H9 (cell line): ENCODE measurements around the gene CACNA1D. TPM values are rescaled to one million over a fixed set of nuclear protein-coding genes. Genes with fewer than 3 reads are reported as not detected.

Experiments
- DNase-seq: peaks from one replicate; pipeline ENCODE4 v3.0.0-alpha.2; 2017
- H2AFZ ChIP-seq: one replicate; pipeline ENCODE4 v1.6.1; 2013; ENCODE audit warnings: mild to moderate bottlenecking, low read length, control low read depth, moderate library complexity
- H2AK5ac ChIP-seq: 2 replicates; pipeline ENCODE4 v1.6.1; 2013; ENCODE audit warnings: low read length, control low read depth, mixed read lengths; ENCODE audit not compliant: insufficient read length
- H2BK120ac ChIP-seq: one replicate; pipeline ENCODE4 v1.6.1; 2013; ENCODE audit warnings: low read depth, mild to moderate bottlenecking, low read length, control low read depth, inconsistent platforms; ENCODE audit not compliant: poor library complexity, severe bottlenecking
- H2BK12ac ChIP-seq: 2 replicates; pipeline ENCODE4 v1.6.1; 2013; ENCODE audit warnings: low read length, control low read depth, mixed read lengths, low read depth; ENCODE audit not compliant: insufficient read length
- H2BK15ac ChIP-seq: 2 replicates; pipeline ENCODE4 v1.6.1; 2013; ENCODE audit warnings: low read depth, low read length, control low read depth
- H2BK20ac ChIP-seq: one replicate; pipeline ENCODE4 v1.6.1; 2013; ENCODE audit warnings: low read depth, mild to moderate bottlenecking, low read length, control low read depth, inconsistent platforms; ENCODE audit not compliant: poor library complexity, severe bottlenecking
- H2BK5ac ChIP-seq: 2 replicates; pipeline ENCODE4 v1.6.1; 2013; ENCODE audit warnings: low read length, control low read depth, mixed read lengths; ENCODE audit not compliant: insufficient read length
- H3K14ac ChIP-seq: 2 replicates; pipeline ENCODE4 v1.6.1; 2013; ENCODE audit warnings: low read length, control low read depth; ENCODE audit not compliant: insufficient read depth
- H3K18ac ChIP-seq: 2 replicates; pipeline ENCODE4 v1.6.1; 2013; ENCODE audit warnings: low read depth, mild to moderate bottlenecking, mixed read lengths, low read length, control low read depth; ENCODE audit not compliant: insufficient read length
- H3K23ac ChIP-seq: 2 replicates; pipeline ENCODE4 v1.6.1; 2013; ENCODE audit warnings: low read length, control low read depth, mixed read lengths, low read depth; ENCODE audit not compliant: insufficient read length
- H3K23me2 ChIP-seq: 2 replicates; pipeline ENCODE4 v1.6.1; 2013; ENCODE audit warnings: low read depth, mild to moderate bottlenecking, mixed read lengths, low read length, control low read depth; ENCODE audit not compliant: insufficient read length, poor library complexity, severe bottlenecking
- H3K27ac ChIP-seq: 2 replicates; pipeline ENCODE4 v1.5.1; 2013; ENCODE audit warnings: low read length, control low read depth, mixed read lengths, low read depth; ENCODE audit not compliant: insufficient read length
- H3K27me3 ChIP-seq: 2 replicates; pipeline ENCODE4 v1.6.1; 2013; ENCODE audit warnings: low read length, control low read depth, inconsistent platforms; ENCODE audit not compliant: insufficient read depth
- H3K4ac ChIP-seq: 2 replicates; pipeline ENCODE4 v1.6.1; 2013; ENCODE audit warnings: low read depth, mild to moderate bottlenecking, control low read depth, inconsistent platforms, low read length, moderate library complexity
- H3K4me1 ChIP-seq: 2 replicates; pipeline ENCODE4 v1.6.1; 2013; ENCODE audit warnings: low read length, control low read depth, inconsistent platforms; ENCODE audit not compliant: insufficient read depth
- H3K4me2 ChIP-seq: 2 replicates; pipeline ENCODE4 v1.6.1; 2013; ENCODE audit warnings: low read length, control low read depth, mixed read lengths; ENCODE audit not compliant: insufficient read length, insufficient read depth
- H3K56ac ChIP-seq: 2 replicates; pipeline ENCODE4 v1.6.1; 2013; ENCODE audit warnings: low read depth, mild to moderate bottlenecking, mixed read lengths, low read length, control low read depth; ENCODE audit not compliant: insufficient read length
- H3K79me1 ChIP-seq: 2 replicates; pipeline ENCODE4 v1.6.1; 2013; ENCODE audit warnings: low read depth, mild to moderate bottlenecking, moderate library complexity, low read length, control low read depth, inconsistent platforms; ENCODE audit not compliant: insufficient read depth, poor library complexity, severe bottlenecking
- H3K79me2 ChIP-seq: 2 replicates; pipeline ENCODE4 v1.6.1; 2013; ENCODE audit warnings: low read length, control low read depth, inconsistent platforms; ENCODE audit not compliant: insufficient read depth
- H3K9ac ChIP-seq: 2 replicates; pipeline ENCODE4 v1.6.1; 2013; ENCODE audit warnings: low read length, control low read depth, mixed read lengths; ENCODE audit not compliant: insufficient read length; ENCODE audit errors: extremely low read depth
- H3K9me3 ChIP-seq: one replicate; pipeline ENCODE4 v1.6.1; 2013; ENCODE audit warnings: low read depth, low read length, inconsistent platforms; ENCODE audit not compliant: control insufficient read depth
- H3T11ph ChIP-seq: one replicate; pipeline ENCODE4 v1.6.1; 2013; ENCODE audit warnings: mild to moderate bottlenecking, low read length, control low read depth, inconsistent platforms
- H4K20me1 ChIP-seq: one replicate; pipeline ENCODE4 v1.6.1; 2013; ENCODE audit not compliant: control insufficient read depth, insufficient read length, insufficient read depth
- H4K5ac ChIP-seq: 2 replicates; pipeline ENCODE4 v1.6.1; 2013; ENCODE audit warnings: low read depth, mild to moderate bottlenecking, mixed read lengths, low read length, control low read depth; ENCODE audit not compliant: insufficient read length
- H4K8ac ChIP-seq: replicated peaks from 2 replicates; pipeline ENCODE4 v1.6.1; 2013; ENCODE audit warnings: low read length, control low read depth, mixed read lengths, low read depth; ENCODE audit not compliant: insufficient read length
- H4K91ac ChIP-seq: 2 replicates; pipeline ENCODE4 v1.6.1; 2013; ENCODE audit warnings: low read depth, mild to moderate bottlenecking, moderate library complexity, mixed read lengths, low read length, control low read depth; ENCODE audit not compliant: insufficient read length
- H3K27ac Mint-ChIP-seq, 3 experiments: 2 replicates in 2 of 3; 3 replicates in 1 of 3; pipeline ENCODE4 v1.8.0; 2020 to 2021; ENCODE audit warnings: mixed read lengths in 3 of 3, mild to moderate bottlenecking in 1 of 3, moderate library complexity in 1 of 3
- H3K27me3 Mint-ChIP-seq: 2 replicates; pipeline ENCODE4 v1.8.0; 2021; ENCODE audit warnings: low read depth, mild to moderate bottlenecking, moderate library complexity, mixed read lengths
- H3K36me3 Mint-ChIP-seq, 3 experiments: 2 replicates in 2 of 3; 3 replicates in 1 of 3; pipeline ENCODE4 v1.8.0; 2020 to 2021; ENCODE audit warnings: low read depth in 3 of 3, mixed read lengths in 3 of 3; ENCODE audit not compliant: insufficient read depth in 1 of 3
- H3K4me1 Mint-ChIP-seq, 2 experiments: 2 replicates each; pipeline ENCODE4 v1.8.0; 2020; ENCODE audit warnings: mixed read lengths in 2 of 2
- H3K4me3 Mint-ChIP-seq, 2 experiments: 2 replicates in 1 of 2; 3 replicates in 1 of 2; pipeline ENCODE4 v1.8.0; 2020 to 2021; ENCODE audit warnings: mild to moderate bottlenecking in 2 of 2, mixed read lengths in 2 of 2, moderate library complexity in 1 of 2
- H3K9me3 Mint-ChIP-seq, 2 experiments: 2 replicates in 1 of 2; 3 replicates in 1 of 2; pipeline ENCODE4 v1.8.0; 2020; ENCODE audit warnings: mild to moderate bottlenecking in 2 of 2, mixed read lengths in 2 of 2, moderate library complexity in 1 of 2
- WGBS: extraction: QIAGEN DNeasy Blood & Tissue Kit; methylation state at CpG from one replicate; pipeline ENCODE4 v1.1.7; 2013; ENCODE audit warnings: missing lambda C conversion rate, low lambda C conversion rate, mixed read lengths; ENCODE audit not compliant: insufficient read length; ENCODE audit errors: extremely low coverage; 5-methylcytosine and 5-hydroxymethylcytosine counted together
- total RNA-seq: library from RNA; stranded (reverse); gene quantifications from 2 replicates; pipeline ENCODE4 v1.2.1, GENCODE V29; 2021
- TF ChIP-seq, protein P1 (sequence below): fragments of 200-600 bp; sonication (generic); conservative IDR thresholded peaks from 3 replicates; pipeline ENCODE4 v1.8.0; 2021; ENCODE audit warnings: antibody characterized with exemption, mild to moderate bottlenecking

Gene CACNA1D
- total RNA-seq, 1 experiment from 2014 or later: 3.5 TPM

DNA sequence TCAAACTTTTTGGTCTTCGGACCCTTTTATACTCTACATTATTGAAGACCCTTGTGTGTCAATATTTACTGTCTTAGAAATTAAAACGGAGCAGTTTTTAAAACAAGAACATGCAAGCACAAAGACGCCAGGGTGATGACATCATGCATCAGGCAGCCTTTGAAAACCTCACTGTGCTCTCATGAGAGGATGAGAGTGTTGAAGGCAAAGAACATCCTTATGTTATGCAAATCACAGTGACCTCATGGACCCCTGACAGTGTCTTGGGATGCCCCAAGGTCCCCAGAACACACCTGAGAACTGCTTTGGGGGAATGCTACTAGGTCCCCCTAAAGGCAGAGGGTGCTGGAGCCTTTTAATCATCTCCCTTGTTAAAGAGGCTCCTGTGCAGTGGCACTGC, 300.2 kb downstream of the CACNA1D start:
- no peaks in the 10 kb centered on the region for H4K20me1 ChIP-seq
- no peak overlapping the region for H3K23ac ChIP-seq
- Mint-ChIP-seq H3K36me3 (no peaks in the 10 kb centered on the region), H3K4me1 (peaks cover 12 to 14% of the 10 kb centered on the region in 2 experiments), H3K4me3 (no peak overlapping the region), H3K27me3 (no peaks in the 10 kb centered on the region; the same call in 1 of the 2 replicates), H3K9me3 (no peaks in the 10 kb centered on the region), H3K27ac (peak overlapping the region; percentile 1 to 76 (median 37); a peak in 1 of 7 replicates)
- H2BK20ac ChIP-seq: no peak overlapping the region
- H3K79me1 ChIP-seq: no peaks in the 10 kb centered on the region
- H3K14ac ChIP-seq: no peak overlapping the region
- H3K4me2 ChIP-seq: no peak overlapping the region
- DNase-seq: no peak
- no peak overlapping the region for H3T11ph ChIP-seq
- no peak overlapping the region for H3K4ac ChIP-seq
- no peaks in the 10 kb centered on the region for H3K27me3 ChIP-seq
- no peak overlapping the region for H2BK12ac ChIP-seq
- no peaks in the 10 kb centered on the region for H3K23me2 ChIP-seq
- no peaks in the 10 kb centered on the region for H3K79me2 ChIP-seq
- TF ChIP-seq, protein P1, sequence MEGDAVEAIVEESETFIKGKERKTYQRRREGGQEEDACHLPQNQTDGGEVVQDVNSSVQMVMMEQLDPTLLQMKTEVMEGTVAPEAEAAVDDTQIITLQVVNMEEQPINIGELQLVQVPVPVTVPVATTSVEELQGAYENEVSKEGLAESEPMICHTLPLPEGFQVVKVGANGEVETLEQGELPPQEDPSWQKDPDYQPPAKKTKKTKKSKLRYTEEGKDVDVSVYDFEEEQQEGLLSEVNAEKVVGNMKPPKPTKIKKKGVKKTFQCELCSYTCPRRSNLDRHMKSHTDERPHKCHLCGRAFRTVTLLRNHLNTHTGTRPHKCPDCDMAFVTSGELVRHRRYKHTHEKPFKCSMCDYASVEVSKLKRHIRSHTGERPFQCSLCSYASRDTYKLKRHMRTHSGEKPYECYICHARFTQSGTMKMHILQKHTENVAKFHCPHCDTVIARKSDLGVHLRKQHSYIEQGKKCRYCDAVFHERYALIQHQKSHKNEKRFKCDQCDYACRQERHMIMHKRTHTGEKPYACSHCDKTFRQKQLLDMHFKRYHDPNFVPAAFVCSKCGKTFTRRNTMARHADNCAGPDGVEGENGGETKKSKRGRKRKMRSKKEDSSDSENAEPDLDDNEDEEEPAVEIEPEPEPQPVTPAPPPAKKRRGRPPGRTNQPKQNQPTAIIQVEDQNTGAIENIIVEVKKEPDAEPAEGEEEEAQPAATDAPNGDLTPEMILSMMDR: no peak
- H3K4me1 ChIP-seq: no peaks in the 10 kb centered on the region
- H3K9me3 ChIP-seq: no peaks in the 10 kb centered on the region
- H3K27ac ChIP-seq: no peak overlapping the region
- no peak overlapping the region for H4K5ac ChIP-seq
- H2AK5ac ChIP-seq: no peak overlapping the region
- no peak overlapping the region for H2BK5ac ChIP-seq
- H2BK15ac ChIP-seq: no peak overlapping the region
- H4K91ac ChIP-seq: no peak overlapping the region
- H3K9ac ChIP-seq: no peak overlapping the region
- no peak overlapping the region for H3K18ac ChIP-seq
- no peak overlapping the region for H3K56ac ChIP-seq
- no CpG with 5 or more reads among the region's 3 CpGs for WGBS
- H2AFZ ChIP-seq: no peak overlapping the region
- H2BK120ac ChIP-seq: no peak overlapping the region
- H4K8ac ChIP-seq: no peak overlapping the region
